NOMO-1 (cell line): ENCODE measurements around the gene RNASE7.
"Not testable (repeated sequence)": the region's sequence is repeated elsewhere in the genome, so short reads cannot be mapped to it uniquely, and the experiment has no call there.

Experiments
- DNase-seq, 2 experiments: peaks; one replicate each; lab custom pipeline; 2025; ENCODE audit not compliant: unreplicated experiment in 2 of 2; lab: John Stamatoyannopoulos, UW

The RNASE7 gene

DNA sequence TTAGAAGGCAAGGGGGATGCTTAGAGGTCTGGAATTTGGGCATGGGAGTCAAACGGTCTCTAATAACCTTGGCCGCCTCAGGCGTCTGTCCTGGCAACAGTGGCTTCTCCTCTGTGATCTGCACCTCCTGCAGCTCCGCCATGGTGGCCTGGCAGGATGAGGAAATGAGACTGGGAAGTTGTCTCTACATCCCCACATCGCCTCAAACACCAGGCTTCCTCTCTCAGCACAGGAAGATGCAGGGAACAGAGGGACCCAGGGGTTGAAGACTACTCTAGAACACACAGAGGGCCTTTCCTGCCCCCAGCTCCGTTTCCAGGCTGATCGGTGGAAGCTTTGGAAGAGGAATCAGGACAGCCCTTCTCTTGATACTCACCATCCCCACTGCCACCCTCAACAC is 19.0 kb upstream of the RNASE7 start:
- DNase-seq = no peak

DNA sequence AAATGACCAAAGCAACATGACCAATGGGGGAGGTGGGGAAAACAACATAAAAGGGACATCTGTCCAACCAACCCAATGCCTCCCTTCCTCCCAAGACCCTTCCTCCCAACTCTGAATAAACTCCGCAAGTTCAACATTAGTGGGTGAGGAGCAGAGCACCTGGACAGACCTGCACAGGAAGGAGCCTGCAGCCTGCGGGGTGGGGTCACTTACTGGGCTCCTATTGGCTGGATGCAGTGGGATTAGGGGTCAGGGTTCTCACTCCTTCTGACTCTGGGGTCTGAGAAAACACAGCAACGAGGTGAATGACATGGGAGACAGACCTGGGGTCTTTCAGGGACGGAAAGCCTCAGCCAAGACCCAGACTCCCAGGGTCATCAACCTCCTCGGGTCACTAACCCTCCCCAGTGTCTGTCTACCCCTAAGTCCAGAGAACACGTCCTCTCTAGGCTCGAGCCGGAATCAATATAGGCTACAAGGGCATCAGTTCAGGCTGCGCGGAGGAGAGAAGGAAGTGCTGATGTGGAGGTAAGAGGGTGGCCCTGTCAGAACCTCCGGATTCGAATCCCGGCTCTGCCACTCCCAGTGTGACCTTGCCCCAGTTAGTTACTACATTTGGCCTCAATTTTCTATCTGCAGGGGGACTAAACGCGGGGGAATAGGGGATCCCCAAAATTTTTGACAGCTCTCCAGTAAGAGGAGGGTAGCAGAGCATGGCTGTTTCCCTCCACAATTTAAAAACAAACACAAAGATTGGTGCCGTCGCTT is 18.2 kb upstream of the RNASE7 start:
- peak; percentile 9 to 18 for DNase-seq

DNA sequence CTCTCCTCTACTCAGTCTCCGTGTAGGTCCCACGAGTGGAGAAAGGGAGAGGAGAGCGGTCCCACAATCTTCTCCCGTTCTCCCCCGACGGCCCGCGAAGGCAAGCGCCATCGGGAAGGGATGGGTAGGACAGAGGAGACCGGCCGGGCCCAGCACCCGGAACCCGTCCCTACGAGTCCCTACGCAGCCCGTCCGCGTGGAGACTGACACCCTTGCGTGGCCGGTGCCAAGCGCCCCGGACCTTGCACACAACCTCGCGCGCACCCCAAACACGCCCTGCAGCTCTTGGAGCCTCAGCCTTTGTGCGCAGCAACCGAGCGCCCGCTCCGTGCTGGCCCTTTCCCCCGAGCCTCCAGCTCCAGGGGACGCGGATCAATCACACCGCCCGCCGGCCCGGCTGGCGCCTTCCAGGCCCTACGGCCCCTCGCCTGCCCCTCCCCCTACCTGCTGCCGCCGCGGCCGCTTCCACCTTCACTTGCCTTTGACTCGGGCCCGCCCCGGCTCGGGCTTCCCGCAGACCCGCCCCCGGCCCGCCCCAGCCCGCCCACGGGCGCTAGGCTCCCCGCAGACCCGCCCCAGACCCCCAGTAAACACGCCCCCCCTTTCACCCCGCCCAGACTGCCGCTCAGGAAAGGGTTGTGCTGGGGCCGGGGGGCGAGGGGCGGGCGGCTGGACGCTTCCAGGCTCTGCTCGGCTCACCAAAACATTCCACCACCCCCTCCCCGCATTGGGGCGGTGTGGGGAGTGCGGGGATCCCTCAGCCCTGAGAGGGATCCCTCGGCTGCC is 17.4 kb upstream of the RNASE7 start, which contains the start of gene NDRG2:
NDRG2 (minus strand) TSS at position 477 of the 786 bp plus-strand sequence. CDS start 1,746 bp downstream, outside the sequence.
- DNase-seq = peak; percentile 59 to 83

DNA sequence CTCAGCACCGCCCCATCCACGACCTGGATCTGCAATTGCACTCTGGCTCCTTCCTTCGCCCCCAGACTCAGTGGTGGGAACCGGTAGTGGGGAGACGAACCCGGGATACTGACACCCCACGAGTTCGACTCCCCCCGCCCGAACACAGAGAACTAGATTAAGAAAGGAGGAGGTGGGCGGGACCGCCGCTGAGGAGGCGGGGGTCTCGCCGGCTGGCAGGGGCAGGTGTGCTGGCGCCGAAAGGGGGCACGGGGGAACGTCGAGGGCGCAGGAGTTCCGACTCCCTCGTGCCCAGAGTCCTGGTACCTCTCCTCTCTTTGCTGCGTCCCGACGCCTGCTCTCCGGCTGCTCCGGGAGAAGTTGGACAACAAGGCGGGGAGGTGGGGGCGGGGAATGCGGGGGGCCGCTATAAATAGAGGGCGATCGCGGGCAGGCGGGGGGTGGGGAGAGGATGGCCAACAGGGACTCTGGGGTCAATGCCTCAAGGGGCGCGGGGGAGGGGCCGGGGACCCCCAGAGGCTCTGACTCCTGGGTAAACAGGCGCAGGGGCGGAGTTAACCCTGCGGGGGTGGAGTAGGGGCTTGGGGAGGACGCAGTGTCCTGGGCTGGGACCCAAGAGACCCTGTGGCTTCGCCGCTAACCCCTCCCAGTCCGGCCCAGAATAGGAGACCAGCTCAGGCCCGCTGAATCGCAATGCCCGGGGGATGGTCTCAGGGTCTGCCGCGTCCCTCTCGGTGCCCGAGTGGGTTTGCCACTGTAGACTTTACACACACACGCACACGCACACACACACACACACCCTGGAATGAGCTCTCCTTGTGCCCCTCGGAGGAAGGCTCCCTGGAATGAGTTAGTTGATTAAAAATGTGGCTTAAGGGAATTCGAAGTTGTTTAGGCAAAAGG is 16.5 kb upstream of the RNASE7 start:
- DNase-seq = no peak

DNA sequence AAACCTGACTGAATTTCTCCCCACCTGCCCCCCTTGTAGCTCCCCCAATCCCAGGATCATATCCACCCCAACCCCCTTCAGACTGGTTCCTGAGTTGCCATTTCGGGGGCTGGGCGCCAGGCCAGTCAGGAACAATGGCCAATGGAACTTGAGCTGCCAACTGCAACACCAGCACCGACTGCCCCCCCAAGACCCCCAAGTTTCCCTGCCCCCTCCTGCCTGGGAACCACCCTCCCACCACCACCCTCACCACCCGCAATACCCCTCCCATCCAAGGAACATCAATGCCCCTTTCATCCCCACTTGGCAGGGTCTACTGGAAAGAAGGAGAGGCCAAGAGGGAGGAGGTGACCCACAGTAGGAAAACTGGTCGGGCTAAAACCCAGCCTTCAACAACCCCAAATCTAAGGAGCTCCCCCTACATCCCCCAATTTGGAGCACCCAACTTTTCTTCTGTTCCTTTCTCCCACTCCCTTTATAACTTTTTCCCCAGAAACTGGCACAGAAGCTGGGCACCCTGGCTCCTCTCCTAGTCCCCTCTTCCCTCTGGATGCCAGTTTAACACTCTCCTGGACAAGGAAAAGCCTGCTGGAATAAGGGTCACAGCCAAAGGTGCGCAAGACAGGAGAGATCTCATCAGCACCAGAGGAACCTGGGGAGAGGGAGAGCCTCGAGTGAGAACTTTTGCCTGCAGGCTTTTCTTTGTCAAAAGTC is 15.7 kb upstream of the RNASE7 start:
- no peak for DNase-seq

DNA sequence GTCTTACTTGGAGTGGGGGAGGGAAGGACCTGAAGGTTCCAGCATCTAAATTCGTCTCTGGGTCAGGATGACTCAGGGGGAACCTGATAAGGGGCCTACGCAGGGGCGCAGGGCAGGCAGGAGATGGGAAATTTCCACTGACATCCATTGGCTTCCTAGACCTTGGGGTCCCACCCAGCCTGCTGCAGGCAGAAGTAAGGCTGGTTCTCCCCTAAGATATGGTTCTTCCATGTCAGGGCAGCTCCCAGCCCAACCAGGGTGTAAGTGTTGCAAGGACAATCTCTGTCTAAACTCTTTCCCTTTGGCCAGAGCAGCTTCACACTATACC is 15.2 kb upstream of the RNASE7 start:
- no peak for DNase-seq

DNA sequence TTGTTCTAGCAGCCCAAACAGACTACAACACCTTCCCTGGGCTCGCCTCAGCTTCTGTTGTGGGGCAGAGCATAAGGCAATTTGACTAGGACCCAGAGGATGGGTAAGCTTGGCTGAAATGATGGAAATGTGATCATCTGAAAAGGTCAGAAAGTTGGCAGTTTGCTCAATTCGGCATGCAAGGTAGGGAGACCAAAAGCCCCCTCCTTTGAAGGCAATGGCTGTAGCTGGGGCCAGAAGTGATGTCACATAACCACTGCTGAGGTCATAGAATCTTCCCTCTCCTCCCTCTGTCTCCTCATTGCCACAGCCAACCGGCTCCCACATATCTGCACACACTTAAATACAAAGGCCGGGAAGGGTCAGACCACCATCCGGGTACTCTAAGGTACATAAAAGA is 12.2 kb upstream of the RNASE7 start, which contains the start of gene TPPP2:
TPPP2 (plus strand) TSS at position 301 of the 400 bp plus-strand sequence. CDS start 365 bp downstream, outside the sequence.
- DNase-seq = no peak

DNA sequence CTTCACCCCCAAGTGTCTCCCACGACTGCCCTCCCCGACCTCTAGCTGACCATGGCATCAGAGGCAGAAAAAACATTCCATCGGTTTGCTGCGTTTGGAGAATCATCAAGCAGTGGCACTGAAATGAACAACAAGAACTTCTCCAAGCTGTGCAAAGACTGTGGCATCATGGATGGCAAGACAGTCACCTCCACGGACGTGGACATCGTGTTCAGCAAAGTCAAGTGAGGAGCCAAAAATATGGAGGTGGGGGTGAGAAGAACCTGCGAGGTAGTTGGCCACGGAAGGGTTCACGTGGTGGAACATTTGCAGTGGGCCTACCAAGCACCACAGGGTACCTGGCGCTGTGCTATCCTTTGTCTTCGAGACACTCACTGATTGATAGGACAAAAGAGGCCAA is 11.6 kb upstream of the RNASE7 start:
- DNase-seq = no peak

DNA sequence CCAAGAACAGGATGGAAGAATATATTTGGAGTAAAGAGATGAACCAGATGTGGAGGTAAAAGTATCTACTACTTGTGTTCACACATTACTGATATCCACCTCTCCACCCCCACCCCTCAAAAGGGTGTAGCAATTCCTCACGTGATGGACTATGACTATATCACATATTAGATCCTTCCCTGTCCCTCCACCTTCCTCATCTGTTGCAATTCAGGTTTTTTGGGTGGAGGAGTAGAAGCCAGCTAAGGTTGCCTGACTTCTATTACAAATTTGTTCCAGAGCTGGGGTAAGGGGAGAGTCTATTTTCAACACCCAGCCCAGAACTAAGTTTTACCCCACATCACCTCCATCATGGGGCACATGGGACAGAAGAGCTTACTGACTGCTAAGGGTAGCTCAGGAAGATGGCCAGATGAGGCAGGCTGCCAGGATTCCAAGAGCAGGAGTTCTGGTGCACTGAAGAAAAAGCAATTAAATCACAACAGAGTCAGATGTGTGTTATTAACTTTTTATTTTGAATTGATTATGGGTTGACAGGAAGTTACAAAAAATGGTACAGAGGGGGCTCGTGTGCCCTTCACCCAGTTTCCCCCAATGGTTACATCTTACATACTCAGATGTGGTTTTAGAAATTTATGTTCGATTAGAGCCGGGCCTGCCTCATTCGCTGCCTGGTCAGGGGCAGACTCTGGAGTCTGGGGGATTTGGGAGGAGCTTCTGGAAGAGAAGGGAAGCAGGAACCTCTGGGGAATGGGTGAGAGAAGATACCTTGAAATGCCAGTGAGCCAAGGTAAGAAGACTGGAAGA is 9.6 kb upstream of the RNASE7 start:
- peak; percentile 21 to 28 for DNase-seq

DNA sequence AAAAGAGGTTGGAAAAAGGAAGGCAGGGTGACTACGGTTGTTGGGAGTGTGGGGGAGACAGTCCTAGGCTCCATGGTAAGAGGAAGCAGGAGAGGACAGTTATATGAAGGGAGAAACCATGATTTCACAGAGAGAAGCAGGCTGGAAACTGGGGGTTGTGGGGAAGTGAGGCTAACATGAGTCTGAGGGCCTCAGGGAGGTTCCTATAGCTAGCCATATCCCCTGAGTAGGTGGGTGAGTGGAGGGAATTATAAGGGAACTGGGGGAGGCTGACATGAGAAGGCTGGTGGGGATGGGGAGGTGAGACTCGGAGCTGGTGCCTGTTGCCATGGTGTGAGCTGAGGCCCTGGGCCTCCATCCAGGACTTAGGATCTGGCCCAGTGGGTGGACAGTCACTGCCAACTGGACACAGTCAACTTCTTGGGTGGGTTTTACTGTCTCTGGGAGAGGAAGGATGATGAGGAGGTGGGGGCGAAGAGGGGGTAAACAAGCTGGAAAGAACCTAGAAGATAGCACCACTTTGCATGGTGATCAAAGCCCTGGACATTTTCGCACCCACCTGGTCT is 8.9 kb upstream of the RNASE7 start:
- DNase-seq = no peak

DNA sequence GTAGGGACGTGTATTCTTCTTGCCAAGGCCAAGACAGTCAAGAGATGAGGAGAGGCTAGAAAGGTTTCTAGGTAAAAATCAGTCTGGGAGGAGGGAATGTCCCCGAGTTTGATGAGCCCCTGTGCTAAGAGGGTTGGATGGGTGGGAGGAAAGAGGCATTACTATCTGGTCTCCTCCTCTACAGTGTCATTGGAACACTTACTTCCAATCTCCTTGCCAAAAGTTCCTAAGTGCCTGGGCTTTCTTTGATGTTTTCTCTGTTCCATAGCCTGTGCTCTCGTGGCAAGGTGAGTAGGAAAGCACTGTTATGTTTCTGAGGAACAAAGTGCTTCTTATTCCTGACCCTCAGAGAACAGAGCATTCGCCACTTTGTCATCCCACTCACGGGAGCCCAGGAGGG is 7.5 kb upstream of the RNASE7 start, which contains the start of gene RNASE13:
RNASE13 (minus strand) TSS at position 101 of the 400 bp plus-strand sequence. CDS start 519 bp downstream, outside the sequence.
- DNase-seq = no peak

DNA sequence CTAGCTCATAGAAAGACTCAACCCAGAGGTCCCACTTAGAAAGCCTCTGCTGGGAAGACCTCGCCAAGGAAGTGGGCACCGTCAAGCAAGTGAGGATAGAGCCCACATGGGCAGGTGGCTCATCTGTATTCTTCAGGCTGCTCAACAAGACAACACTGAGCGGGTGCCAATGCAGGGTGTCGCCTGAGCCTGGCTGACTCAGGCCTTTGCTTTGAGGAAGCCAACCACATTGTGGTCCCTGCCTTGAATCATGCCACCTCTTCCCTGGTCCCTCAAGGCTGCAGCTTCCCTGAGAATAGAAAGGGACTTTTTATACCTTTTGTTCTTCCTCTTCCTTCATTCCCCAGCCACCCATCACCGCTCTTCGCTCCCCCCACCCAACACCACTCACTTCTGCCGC is 5.4 kb upstream of the RNASE7 start:
- no peak for DNase-seq

DNA sequence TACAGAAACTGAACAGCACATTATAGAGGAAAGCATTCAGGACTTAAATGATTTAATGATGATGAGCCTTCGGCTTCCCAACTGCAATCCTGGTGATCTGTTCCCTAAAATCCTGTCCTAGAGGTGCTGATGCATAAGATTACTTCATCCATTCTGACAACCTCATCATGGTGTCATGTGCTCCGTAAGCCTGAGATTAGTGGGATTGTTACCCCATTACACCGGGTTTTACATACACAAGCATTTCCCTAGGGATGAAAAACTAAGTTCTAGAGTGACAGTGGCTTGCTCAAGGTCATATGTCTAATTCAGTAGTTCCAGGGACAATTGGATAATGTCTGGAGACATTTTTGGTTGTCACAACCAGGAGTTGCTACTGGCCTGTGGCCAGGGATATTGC is 5.0 kb upstream of the RNASE7 start:
- no peak for DNase-seq

DNA sequence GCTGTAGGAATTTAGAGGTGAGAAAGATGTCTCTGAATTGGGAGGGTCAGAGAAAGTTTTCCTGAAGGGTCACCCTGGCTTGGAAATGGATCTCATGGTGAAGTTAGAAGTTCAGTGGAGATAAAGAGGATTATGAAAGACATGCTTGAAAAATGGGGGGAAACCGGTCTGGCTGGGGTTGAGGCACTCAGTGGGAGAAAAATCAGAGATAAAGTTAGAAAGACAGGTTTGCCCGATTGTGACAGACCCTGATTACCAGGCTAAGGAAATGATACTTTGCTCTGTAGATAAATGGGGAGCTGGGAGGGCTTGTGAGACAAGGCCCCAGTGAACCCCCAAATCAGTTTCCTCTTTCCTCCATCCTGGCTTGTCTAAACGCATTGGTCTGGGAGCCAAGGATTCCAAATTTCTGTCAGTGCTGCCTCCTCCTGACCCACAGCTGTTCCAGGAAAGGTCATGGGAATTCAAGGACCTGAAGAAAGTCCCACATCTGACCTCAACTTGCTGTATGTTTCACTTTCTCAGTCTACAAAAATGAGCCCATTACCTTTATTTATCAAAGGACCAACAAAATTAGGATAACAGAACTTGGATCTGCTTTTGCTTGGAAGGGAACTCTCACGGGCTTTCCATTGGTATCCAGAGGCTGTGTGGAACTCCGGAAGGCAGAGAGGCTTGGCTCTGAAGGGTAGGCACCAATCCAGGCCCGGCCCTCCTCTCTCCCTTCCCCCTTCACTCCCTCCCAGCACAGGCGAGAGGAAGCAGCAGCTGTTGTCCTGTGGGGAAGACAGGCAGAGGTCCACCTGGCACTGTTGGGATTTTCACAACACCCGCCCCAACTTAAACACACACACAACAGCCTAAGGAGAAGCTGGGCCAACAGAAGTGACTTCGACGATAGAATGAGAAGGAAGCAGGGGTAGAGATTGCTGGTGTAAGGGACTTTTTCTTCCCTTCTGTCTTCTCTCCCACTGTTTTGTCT is 3.4 kb upstream of the RNASE7 start:
- DNase-seq = no peak

DNA sequence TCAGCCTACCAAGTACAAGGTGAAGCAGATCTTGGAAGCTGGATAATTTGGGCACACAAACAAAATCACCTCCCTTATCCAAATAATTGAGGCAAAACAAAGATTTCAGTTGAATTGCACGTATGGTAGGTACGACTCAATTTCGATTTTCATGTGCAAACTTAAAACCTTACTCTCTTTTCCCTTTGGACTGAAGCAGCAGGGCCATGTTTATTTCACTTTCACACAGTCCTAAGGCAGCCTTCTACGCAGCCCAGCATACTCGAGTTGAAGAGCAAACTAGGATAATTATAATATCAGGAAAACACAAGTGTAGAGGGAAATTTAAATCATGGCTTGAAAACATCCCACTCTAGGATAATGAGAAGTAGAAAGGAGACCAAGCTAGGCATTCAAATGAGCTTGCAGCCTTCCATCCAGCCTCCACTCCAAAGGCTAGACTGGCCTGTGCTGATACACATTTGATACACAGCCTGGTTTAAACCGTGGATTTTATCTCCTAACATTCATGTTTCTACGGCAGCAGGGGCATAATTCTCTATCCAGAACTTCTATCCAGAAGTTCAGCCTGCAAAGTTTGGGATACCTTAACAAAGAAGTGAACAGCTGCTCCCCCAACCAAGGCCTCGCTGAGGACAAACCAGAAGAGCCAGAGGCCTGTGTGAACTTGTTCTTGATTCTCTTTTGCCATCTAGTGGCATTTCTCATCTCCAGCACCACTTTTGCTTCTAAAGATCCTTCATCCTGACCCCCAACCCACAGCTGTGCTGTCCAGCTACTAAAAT is 2.4 kb upstream of the RNASE7 start:
- DNase-seq = peak; percentile 34 to 58

DNA sequence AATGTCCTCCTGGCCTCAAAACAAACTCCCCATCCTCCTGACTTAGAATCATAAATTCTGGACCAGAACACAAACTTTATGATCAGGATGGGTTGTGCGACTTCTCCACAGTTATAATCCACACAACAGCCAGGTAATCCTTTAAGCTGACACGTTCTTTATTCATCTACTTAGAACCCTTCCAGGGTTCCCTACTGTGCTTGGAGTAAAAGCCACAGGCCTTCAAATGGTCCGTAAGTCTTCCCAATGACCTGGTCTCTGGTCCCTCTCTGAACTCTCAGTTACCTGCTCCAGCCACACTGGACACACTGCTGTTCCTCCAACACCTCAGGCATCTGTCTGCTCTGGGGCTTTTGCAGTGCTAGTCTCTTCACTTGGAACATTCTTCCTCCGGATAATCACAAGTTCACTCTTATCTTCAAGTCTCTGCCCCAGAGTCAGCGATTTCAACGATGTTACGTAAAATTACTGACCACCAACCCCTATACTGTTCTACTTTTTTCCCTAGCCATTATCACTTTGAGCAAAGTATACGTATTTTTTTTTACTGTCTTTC is 1.7 kb upstream of the RNASE7 start:
- no peak for DNase-seq

DNA sequence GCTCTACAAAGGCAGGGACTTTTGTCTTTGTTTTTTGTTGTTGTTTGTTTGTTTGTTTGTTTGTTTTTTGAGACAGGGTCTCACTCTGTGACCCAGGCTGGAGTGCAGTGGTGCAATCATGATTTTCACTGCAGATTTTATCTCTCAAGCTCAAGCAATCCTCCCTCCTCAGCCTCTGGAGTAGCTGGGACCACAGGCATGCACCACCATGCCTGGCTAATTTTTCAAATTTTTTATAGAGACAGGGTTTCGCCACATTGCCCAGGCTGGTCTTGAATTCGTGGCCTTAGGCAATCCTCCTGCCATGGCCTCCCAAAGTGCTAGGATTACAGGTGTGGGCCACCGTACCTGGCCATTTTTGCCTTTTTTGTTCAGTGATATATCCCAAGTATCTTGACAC is 1.2 kb upstream of the RNASE7 start:
- DNase-seq = not testable (repeated sequence)
